ENCODE measurements around the gene PDE3A. TPM values are rescaled to one million over a fixed set of nuclear protein-coding genes. Genes with fewer than 3 reads are reported as not detected.
A peak's percentile ranks its signal among the peaks of the same experiment; 100 is the strongest.

PDE3A gene
- total RNA-seq, 1 experiment from 2014 or later: 2.8 TPM

GRCh38 chr12:20409607-20410377, 41.5 kb downstream of the PDE3A start:
- Mint-ChIP-seq H3K27ac (peak overlapping the region; percentile 77), H3K27me3 (ENCODE audit: low read depth) (no peaks in the 10 kb centered on the region), H3K4me1 (peaks cover 45% of the 10 kb centered on the region), H3K9me3 (peaks cover 3% of the 10 kb centered on the region; the same call in 1 of the 2 replicates), H3K4me3 (no peak overlapping the region), H3K36me3 (no peaks in the 10 kb centered on the region)
- TF ChIP-seq JUN (CRISPR knock-in tag; IDR thresholded peaks at IDR 0.05) (no peak), ELF4 (CRISPR knock-in tag; IDR thresholded peaks at IDR 0.05; ENCODE audit: low read depth) (no peak), ZNF396 (CRISPR knock-in tag; IDR thresholded peaks at IDR 0.05; ENCODE audit: borderline replicate concordance) (no peak), E2F5 (CRISPR knock-in tag; IDR thresholded peaks at IDR 0.05) (no peak), ZSCAN18 (CRISPR knock-in tag; IDR thresholded peaks at IDR 0.05) (no peak), NFATC4 (CRISPR knock-in tag; IDR thresholded peaks at IDR 0.05) (no peak), ZNF232 (CRISPR knock-in tag; IDR thresholded peaks at IDR 0.05) (no peak), EMX1 (CRISPR knock-in tag; IDR thresholded peaks at IDR 0.05) (no peak), IRF2 (CRISPR knock-in tag; IDR thresholded peaks at IDR 0.05; ENCODE audit: borderline replicate concordance, low read depth) (no peak), GTF2I (CRISPR knock-in tag; conservative IDR thresholded peaks at IDR 0.05) (no peak), ZBTB21 (CRISPR knock-in tag; IDR thresholded peaks at IDR 0.05; ENCODE audit: borderline replicate concordance) (no peak), ZNF671 (CRISPR knock-in tag; IDR thresholded peaks at IDR 0.05) (no peak), CREB1 (CRISPR knock-in tag; IDR thresholded peaks at IDR 0.05) (no peak), ATF6 (CRISPR knock-in tag; IDR thresholded peaks at IDR 0.05) (no peak), NR1H2 (CRISPR knock-in tag; IDR thresholded peaks at IDR 0.05) (no peak), SMAD3 (CRISPR knock-in tag; IDR thresholded peaks at IDR 0.05; ENCODE audit: borderline replicate concordance) (no peak)
- ChIA-PET CTCF (no interaction called here), POLR2A (no interaction called here)
- DNase-seq (ENCODE audit: low spot score): no peak
- ATAC-seq: peak; percentile 39; the same call in 1 of the 2 replicates

DNA sequence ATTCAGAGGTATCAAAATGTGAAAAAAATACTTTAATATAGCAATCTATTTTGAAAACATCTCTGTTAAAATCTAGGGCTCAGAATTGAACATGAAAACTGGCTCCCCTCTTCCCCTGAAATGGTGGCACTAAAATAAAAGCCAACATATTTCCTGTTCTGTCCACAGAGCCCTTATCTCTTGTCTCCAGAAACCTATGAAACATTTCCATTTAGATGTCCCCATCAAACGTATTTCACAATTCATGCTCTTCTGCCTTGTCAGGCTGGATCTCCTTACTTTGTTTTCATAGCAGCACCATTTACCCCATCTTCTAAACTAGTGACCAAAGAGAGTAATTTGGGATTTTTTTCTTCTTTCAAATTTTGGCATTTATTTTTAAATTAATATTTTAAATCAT, 42.4 kb downstream of the PDE3A start:
- H3K9me3 Mint-ChIP-seq: peaks cover 2% of the 10 kb centered on the region; the same call in 1 of the 2 replicates
- TF ChIP-seq ZSCAN18 (CRISPR knock-in tag; IDR thresholded peaks at IDR 0.05): no peak
- no peak for TF ChIP-seq CREM (CRISPR knock-in tag; IDR thresholded peaks at IDR 0.05)
- TF ChIP-seq TCF7 (CRISPR knock-in tag; IDR thresholded peaks at IDR 0.05; ENCODE audit: low read depth): no peak
- TF ChIP-seq RELA (CRISPR knock-in tag; IDR thresholded peaks at IDR 0.05; ENCODE audit: borderline replicate concordance): no peak
- TF ChIP-seq HMGA2 (CRISPR knock-in tag; IDR thresholded peaks at IDR 0.05): no peak
- no peak for TF ChIP-seq IRF2 (CRISPR knock-in tag; IDR thresholded peaks at IDR 0.05; ENCODE audit: borderline replicate concordance, low read depth)
- TF ChIP-seq ZNF396 (CRISPR knock-in tag; IDR thresholded peaks at IDR 0.05; ENCODE audit: borderline replicate concordance): no peak
- TF ChIP-seq, protein P1, sequence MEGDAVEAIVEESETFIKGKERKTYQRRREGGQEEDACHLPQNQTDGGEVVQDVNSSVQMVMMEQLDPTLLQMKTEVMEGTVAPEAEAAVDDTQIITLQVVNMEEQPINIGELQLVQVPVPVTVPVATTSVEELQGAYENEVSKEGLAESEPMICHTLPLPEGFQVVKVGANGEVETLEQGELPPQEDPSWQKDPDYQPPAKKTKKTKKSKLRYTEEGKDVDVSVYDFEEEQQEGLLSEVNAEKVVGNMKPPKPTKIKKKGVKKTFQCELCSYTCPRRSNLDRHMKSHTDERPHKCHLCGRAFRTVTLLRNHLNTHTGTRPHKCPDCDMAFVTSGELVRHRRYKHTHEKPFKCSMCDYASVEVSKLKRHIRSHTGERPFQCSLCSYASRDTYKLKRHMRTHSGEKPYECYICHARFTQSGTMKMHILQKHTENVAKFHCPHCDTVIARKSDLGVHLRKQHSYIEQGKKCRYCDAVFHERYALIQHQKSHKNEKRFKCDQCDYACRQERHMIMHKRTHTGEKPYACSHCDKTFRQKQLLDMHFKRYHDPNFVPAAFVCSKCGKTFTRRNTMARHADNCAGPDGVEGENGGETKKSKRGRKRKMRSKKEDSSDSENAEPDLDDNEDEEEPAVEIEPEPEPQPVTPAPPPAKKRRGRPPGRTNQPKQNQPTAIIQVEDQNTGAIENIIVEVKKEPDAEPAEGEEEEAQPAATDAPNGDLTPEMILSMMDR (IDR thresholded peaks at IDR 0.05): no peak
- TF ChIP-seq AR (CRISPR knock-in tag; IDR thresholded peaks at IDR 0.05): no peak
- H3K27ac Mint-ChIP-seq: no peak overlapping the region
- H3K4me1 Mint-ChIP-seq: peaks cover 36% of the 10 kb centered on the region
- no peak for DNase-seq (ENCODE audit: low spot score)
- H3K4me3 Mint-ChIP-seq: no peak overlapping the region
- no peaks in the 10 kb centered on the region for H3K27me3 Mint-ChIP-seq (ENCODE audit: low read depth)
- no peak for ATAC-seq
- H3K36me3 Mint-ChIP-seq: no peaks in the 10 kb centered on the region
- ChIA-PET POLR2A (no interaction called here), CTCF (no interaction called here)
